Neural cell (in vitro differentiated cells): ENCODE results near the gene PDCD1LG2. TPM values are rescaled to one million over a fixed set of nuclear protein-coding genes. Genes with fewer than 3 reads are reported as not detected.

ENCODE experiments used
- H2AFZ ChIP-seq: fragments of 200-600, 300-800 bp; sonication (generic), shearing (Covaris generic); 2 replicates; pipeline ENCODE4 v1.6.0; 2014; ENCODE audit warnings: low read depth, mild to moderate bottlenecking, antibody characterized with exemption, low read length, moderate library complexity
- H3F3A ChIP-seq: fragments of 200-600 bp; shearing (Covaris generic); 2 replicates; pipeline ENCODE4 v1.6.1; 2016; ENCODE audit warnings: mild to moderate bottlenecking, moderate library complexity, mixed read lengths, antibody characterized with exemption, low read length; ENCODE audit not compliant: insufficient read depth, poor library complexity, severe bottlenecking
- H3K27ac ChIP-seq: fragments of 200-600, 300-800 bp; sonication (generic), shearing (Covaris generic); 2 replicates; pipeline ENCODE4 v1.5.1; 2014; ENCODE audit warnings: mild to moderate bottlenecking, low read length, moderate library complexity
- H3K27me3 ChIP-seq: fragments of 300-800, 200-600 bp; sonication (generic), shearing (Covaris generic); 2 replicates; pipeline ENCODE4 v1.6.0; 2014; ENCODE audit warnings: mild to moderate bottlenecking, low read depth, low read length, moderate library complexity; ENCODE audit not compliant: insufficient read depth
- H3K36me3 ChIP-seq: fragments of 300-800, 200-600 bp; sonication (generic), shearing (Covaris generic); 2 replicates; pipeline ENCODE4 v1.5.1; 2014; ENCODE audit warnings: mild to moderate bottlenecking, antibody characterized with exemption, low read length, moderate library complexity; ENCODE audit not compliant: insufficient read depth
- H3K4me2 ChIP-seq: fragments of 300-800, 200-600 bp; sonication (generic), shearing (Covaris generic); 2 replicates; pipeline ENCODE4 v1.6.0; 2014; ENCODE audit warnings: mild to moderate bottlenecking, low read length
- H3K4me3 ChIP-seq: fragments of 300-800, 200-600 bp; sonication (generic), shearing (Covaris generic); 2 replicates; pipeline ENCODE4 v1.5.1; 2014; ENCODE audit warnings: mild to moderate bottlenecking, low read length, moderate library complexity
- H3K79me2 ChIP-seq: fragments of 200-600 bp; shearing (Covaris generic); replicated peaks from 2 replicates; pipeline ENCODE4 v1.6.0; 2014; ENCODE audit warnings: mild to moderate bottlenecking, low read length, moderate library complexity; ENCODE audit not compliant: insufficient read depth
- H3K9ac ChIP-seq: fragments of 300-800, 200-600 bp; sonication (generic), shearing (Covaris generic); 2 replicates; pipeline ENCODE4 v1.6.1; 2016; ENCODE audit warnings: mild to moderate bottlenecking, low read length, mixed read lengths
- H3K9me2 ChIP-seq: fragments of 200-600 bp; shearing (Covaris generic); 2 replicates; pipeline ENCODE4 v1.6.1; 2016; ENCODE audit warnings: mild to moderate bottlenecking, low read length, mixed read lengths; ENCODE audit not compliant: insufficient read depth
- H3K9me3 ChIP-seq: fragments of 200-600, 300-800 bp; sonication (generic), shearing (Covaris generic); 2 replicates; pipeline ENCODE4 v1.6.1; 2016; ENCODE audit warnings: mild to moderate bottlenecking, mixed run types, low read length, moderate library complexity, mixed read lengths
- H4K20me1 ChIP-seq: fragments of 200-600 bp; shearing (Covaris generic); 2 replicates; pipeline ENCODE4 v1.6.1; 2016; ENCODE audit warnings: mild to moderate bottlenecking, mixed run types; ENCODE audit not compliant: insufficient read depth
- EP300 ChIP-seq: fragments of 450-650 bp; conservative IDR thresholded peaks from 2 replicates; pipeline ENCODE4 v1.6.1; 2014; ENCODE audit warnings: antibody characterized with exemption, mild to moderate bottlenecking, moderate library complexity; ENCODE audit not compliant: poor library complexity, severe bottlenecking
- EZH2 ChIP-seq: fragments of 200-600, 300-800 bp; shearing (Covaris generic), sonication (generic); IDR thresholded peaks from 2 replicates; pipeline ENCODE4 v1.6.1; 2014; ENCODE audit warnings: antibody characterized with exemption, low read length, borderline replicate concordance, mild to moderate bottlenecking; ENCODE audit not compliant: insufficient read depth, poor library complexity, severe bottlenecking
- MXI1 ChIP-seq: fragments of 450-650 bp; conservative IDR thresholded peaks from 2 replicates; pipeline ENCODE4 v1.6.1; 2014; ENCODE audit warnings: antibody characterized with exemption, mild to moderate bottlenecking; ENCODE audit not compliant: poor library complexity, severe bottlenecking
- POLR2AphosphoS5 ChIP-seq: IDR thresholded peaks from 2 replicates; pipeline ENCODE4 v1.6.1; 2012
- RAD21 ChIP-seq: fragments of 450-650 bp; conservative IDR thresholded peaks from 2 replicates; pipeline ENCODE4 v1.6.1; 2014; ENCODE audit warnings: antibody characterized with exemption, mild to moderate bottlenecking, moderate library complexity
- SMC3 ChIP-seq: fragments of 450-650 bp; conservative IDR thresholded peaks from 2 replicates; pipeline ENCODE4 v1.6.1; 2014; ENCODE audit warnings: antibody characterized with exemption, mild to moderate bottlenecking, moderate library complexity; ENCODE audit not compliant: poor library complexity
- TAF1 ChIP-seq: IDR thresholded peaks from 2 replicates; pipeline ENCODE4 v1.6.1; 2012; ENCODE audit warnings: low read depth
- polyA plus RNA-seq: library from polyadenylated mRNA; depleted of rRNA; stranded (reverse); fragments of >200 nt; gene quantifications from 2 replicates; pipeline ENCODE4 v1.2.3, GENCODE V29; 2014
- TF ChIP-seq, protein P1 (sequence below): IDR thresholded peaks from 2 replicates; pipeline ENCODE4 v1.6.1; 2012; ENCODE audit warnings: borderline replicate concordance
- TF ChIP-seq, protein P2 (sequence below): fragments of 450-650 bp; IDR thresholded peaks from 2 replicates; pipeline ENCODE4 v1.5.1; 2014; ENCODE audit warnings: antibody characterized with exemption, mild to moderate bottlenecking, moderate library complexity; ENCODE audit not compliant: poor library complexity, severe bottlenecking

PDCD1LG2 gene
- polyA plus RNA-seq, 1 donor from 2014 or later: not detected

DNA sequence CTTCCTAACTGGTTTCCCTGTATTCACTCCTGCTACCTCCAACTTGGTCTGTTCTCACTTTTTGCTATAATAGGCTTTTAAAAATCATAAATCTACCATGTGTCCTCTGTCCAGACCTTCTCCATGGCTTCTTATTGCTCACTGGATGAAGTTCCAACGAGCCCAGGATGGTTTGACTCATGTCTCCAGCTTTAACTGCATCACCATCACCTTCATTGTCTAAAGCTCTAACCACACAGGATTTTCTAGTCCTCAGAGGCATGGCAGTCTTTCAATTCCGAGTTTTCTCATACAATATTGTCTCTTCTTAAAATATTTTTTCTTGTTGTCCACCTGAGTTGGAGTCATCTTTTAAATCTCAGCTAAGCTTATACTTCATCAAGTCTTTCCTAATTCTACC lies 49.3 kb downstream of the PDCD1LG2 start:
- Histone ChIP-seq H3F3A (no peaks in the 10 kb centered on the region), H4K20me1 (no peaks in the 10 kb centered on the region), H3K27me3 (no peaks in the 10 kb centered on the region), H3K4me3 (no peak overlapping the region), H2AFZ (no peak overlapping the region), H3K36me3 (no peaks in the 10 kb centered on the region), H3K27ac (no peak overlapping the region), H3K9ac (no peak overlapping the region), H3K79me2 (no peaks in the 10 kb centered on the region), H3K4me2 (no peak overlapping the region), H3K9me2 (no peaks in the 10 kb centered on the region), H3K9me3 (no peaks in the 10 kb centered on the region)
- TF ChIP-seq EZH2: no peak
- no peak for TF ChIP-seq MXI1

DNA sequence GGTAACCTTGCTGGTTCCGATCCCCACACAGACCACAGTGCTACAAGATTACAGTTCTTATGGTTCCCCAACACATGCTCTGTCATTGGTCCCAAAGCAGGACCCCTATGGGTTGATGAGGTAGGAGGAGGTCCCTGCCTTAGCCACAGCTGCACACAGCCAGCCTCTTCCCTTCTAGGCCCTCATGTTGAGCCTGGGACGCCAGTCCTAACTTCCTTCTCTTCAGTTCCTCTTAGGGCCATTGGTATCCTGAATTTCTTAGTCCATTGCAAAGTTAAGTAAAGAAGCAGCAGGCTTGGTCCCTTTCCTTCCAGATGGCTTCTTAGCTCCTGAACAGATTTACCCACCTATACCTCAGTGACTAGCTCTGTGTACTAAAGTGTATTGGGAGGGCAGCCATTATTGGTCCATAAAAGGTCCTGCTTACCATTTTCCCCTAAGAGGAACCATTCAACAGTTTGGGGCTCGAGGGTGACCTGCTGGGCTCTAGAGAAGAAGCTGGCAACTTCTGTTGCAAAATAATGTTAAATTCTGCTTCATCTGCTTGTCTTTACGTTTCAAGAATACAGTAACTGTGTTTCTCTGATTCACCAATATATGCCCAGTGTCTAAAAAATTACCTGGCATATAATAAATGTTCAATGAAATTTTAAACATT lies 50.2 kb downstream of the PDCD1LG2 start:
- H3K36me3 ChIP-seq: no peaks in the 10 kb centered on the region
- H3K27ac ChIP-seq: no peak overlapping the region
- H3K4me3 ChIP-seq: no peak overlapping the region
- H3K79me2 ChIP-seq: no peaks in the 10 kb centered on the region
- no peak overlapping the region for H3K9ac ChIP-seq
- H3K27me3 ChIP-seq: no peaks in the 10 kb centered on the region
- TF ChIP-seq, protein P1, sequence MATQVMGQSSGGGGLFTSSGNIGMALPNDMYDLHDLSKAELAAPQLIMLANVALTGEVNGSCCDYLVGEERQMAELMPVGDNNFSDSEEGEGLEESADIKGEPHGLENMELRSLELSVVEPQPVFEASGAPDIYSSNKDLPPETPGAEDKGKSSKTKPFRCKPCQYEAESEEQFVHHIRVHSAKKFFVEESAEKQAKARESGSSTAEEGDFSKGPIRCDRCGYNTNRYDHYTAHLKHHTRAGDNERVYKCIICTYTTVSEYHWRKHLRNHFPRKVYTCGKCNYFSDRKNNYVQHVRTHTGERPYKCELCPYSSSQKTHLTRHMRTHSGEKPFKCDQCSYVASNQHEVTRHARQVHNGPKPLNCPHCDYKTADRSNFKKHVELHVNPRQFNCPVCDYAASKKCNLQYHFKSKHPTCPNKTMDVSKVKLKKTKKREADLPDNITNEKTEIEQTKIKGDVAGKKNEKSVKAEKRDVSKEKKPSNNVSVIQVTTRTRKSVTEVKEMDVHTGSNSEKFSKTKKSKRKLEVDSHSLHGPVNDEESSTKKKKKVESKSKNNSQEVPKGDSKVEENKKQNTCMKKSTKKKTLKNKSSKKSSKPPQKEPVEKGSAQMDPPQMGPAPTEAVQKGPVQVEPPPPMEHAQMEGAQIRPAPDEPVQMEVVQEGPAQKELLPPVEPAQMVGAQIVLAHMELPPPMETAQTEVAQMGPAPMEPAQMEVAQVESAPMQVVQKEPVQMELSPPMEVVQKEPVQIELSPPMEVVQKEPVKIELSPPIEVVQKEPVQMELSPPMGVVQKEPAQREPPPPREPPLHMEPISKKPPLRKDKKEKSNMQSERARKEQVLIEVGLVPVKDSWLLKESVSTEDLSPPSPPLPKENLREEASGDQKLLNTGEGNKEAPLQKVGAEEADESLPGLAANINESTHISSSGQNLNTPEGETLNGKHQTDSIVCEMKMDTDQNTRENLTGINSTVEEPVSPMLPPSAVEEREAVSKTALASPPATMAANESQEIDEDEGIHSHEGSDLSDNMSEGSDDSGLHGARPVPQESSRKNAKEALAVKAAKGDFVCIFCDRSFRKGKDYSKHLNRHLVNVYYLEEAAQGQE: no peak
- TF ChIP-seq, protein P2, sequence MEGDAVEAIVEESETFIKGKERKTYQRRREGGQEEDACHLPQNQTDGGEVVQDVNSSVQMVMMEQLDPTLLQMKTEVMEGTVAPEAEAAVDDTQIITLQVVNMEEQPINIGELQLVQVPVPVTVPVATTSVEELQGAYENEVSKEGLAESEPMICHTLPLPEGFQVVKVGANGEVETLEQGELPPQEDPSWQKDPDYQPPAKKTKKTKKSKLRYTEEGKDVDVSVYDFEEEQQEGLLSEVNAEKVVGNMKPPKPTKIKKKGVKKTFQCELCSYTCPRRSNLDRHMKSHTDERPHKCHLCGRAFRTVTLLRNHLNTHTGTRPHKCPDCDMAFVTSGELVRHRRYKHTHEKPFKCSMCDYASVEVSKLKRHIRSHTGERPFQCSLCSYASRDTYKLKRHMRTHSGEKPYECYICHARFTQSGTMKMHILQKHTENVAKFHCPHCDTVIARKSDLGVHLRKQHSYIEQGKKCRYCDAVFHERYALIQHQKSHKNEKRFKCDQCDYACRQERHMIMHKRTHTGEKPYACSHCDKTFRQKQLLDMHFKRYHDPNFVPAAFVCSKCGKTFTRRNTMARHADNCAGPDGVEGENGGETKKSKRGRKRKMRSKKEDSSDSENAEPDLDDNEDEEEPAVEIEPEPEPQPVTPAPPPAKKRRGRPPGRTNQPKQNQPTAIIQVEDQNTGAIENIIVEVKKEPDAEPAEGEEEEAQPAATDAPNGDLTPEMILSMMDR: no peak
- TF ChIP-seq SMC3 (no peak), EZH2 (no peak), TAF1 (no peak), POLR2AphosphoS5 (no peak), EP300 (no peak), RAD21 (no peak), MXI1 (no peak)
- H3K4me2 ChIP-seq: no peak overlapping the region
- H3K9me3 ChIP-seq: no peaks in the 10 kb centered on the region
- H3K9me2 ChIP-seq: no peaks in the 10 kb centered on the region
- H2AFZ ChIP-seq: no peak overlapping the region
- no peaks in the 10 kb centered on the region for H3F3A ChIP-seq
- no peaks in the 10 kb centered on the region for H4K20me1 ChIP-seq
